Body of pancreas (tissue), 4 donors: ENCODE data around the gene MYO1E. TPM values are rescaled to one million over a fixed set of nuclear protein-coding genes. Genes with fewer than 3 reads are reported as not detected.
"Not testable (repeated sequence)": the region's sequence is repeated elsewhere in the genome, so short reads cannot be mapped to it uniquely, and the experiment has no call there.

ENCODE experiments used
- ATAC-seq: fragments of 150-250 bp; one replicate; pipeline ENCODE4 v1.9.1; 2016
- DNase-seq, 4 donors: peaks; one replicate each; pipeline ENCODE4 v3.0.0-alpha.2; 2019
- H3K27ac ChIP-seq, 4 donors: fragments of 200-600 bp; sonication (generic); 1 replicate in 3 of 4; 2 replicates in 1 of 4; pipeline versions ENCODE4 v1.5.1 to v1.6.1; 2016 to 2019; ENCODE audit warnings: mild to moderate bottlenecking in 1 of 4, mixed read lengths in 1 of 4, moderate library complexity in 1 of 4
- H3K27me3 ChIP-seq, 2 donors: fragments of 200-600 bp; sonication (generic); one replicate each; pipeline ENCODE4 v1.6.0; 2016; ENCODE audit warnings: mild to moderate bottlenecking in 1 of 2
- H3K36me3 ChIP-seq, 2 donors: fragments of 200-600 bp; sonication (generic); replicated peaks in 1 of 2; 2 replicates each; pipeline ENCODE4 v1.5.1; 2016; ENCODE audit warnings: low read depth in 2 of 2; ENCODE audit not compliant: insufficient read depth in 1 of 2
- H3K4me1 ChIP-seq: fragments of 200-600 bp; sonication (generic); one replicate; pipeline ENCODE4 v1.6.0; 2016
- H3K4me3 ChIP-seq, 2 donors: fragments of 200-600 bp; sonication (generic); 1 replicate in 1 of 2; 2 replicates in 1 of 2; pipeline ENCODE4 v1.5.1; 2016 to 2019
- H3K9me3 ChIP-seq, 3 donors: fragments of 200-600 bp; sonication (generic); 1 replicate in 2 of 3; 2 replicates in 1 of 3; pipeline ENCODE4 v1.5.1; 2016
- CTCF ChIP-seq, 7 experiments: fragments of 450-650 bp in 4 of 7; fragments of 200-600 bp in 3 of 7; sonication (generic) in 3 of 7; IDR thresholded peaks; one replicate each; pipeline ENCODE4 v1.5.1; 2016 to 2019; ENCODE audit warnings: antibody characterized with exemption in 7 of 7
- POLR2A ChIP-seq, 3 donors: fragments of 450-650 bp; IDR thresholded peaks; one replicate each; pipeline ENCODE4 v1.6.1; 2016; ENCODE audit warnings: antibody characterized with exemption in 3 of 3, mild to moderate bottlenecking in 2 of 3
- WGBS, 2 donors: methylation state at CpG; one replicate each; pipeline ENCODE4 v1.1.5; 2017; 5-methylcytosine and 5-hydroxymethylcytosine counted together
- intact Hi-C: fragments of 100-400 bp; cut with DNase I; formaldehyde crosslinking; loops from one replicate; pipeline ENCODE4 v1.15.1; 2023
- total RNA-seq, 2 donors: library from RNA; depleted of rRNA; stranded (reverse); fragments of >200 nt; gene quantifications; one replicate each; pipeline ENCODE4 v1.1.0, GENCODE V29; 2016

The MYO1E gene
- total RNA-seq, 2 donors from 2014 or later = 14.0 to 48.5 TPM

- H3K4me1 ChIP-seq = peaks cover 11% of the 10 kb centered on the region
- no peaks in the 10 kb centered on the region for H3K36me3 ChIP-seq
- H3K9me3 ChIP-seq = no peaks in the 10 kb centered on the region
- no peaks in the 10 kb centered on the region for H3K27me3 ChIP-seq
- no peak for DNase-seq
- TF ChIP-seq CTCF (IDR thresholded peaks at IDR 0.05) = no peak
- TF ChIP-seq POLR2A (IDR thresholded peaks at IDR 0.05) = no peak
- intact Hi-C loops = no loop called here
- no peak overlapping the region for H3K27ac ChIP-seq
- no peak for ATAC-seq
- H3K4me3 ChIP-seq = no peak overlapping the region
Observed at GRCh38 chr15:59345326-59345725, 27.3 kb downstream of the MYO1E start.

DNA sequence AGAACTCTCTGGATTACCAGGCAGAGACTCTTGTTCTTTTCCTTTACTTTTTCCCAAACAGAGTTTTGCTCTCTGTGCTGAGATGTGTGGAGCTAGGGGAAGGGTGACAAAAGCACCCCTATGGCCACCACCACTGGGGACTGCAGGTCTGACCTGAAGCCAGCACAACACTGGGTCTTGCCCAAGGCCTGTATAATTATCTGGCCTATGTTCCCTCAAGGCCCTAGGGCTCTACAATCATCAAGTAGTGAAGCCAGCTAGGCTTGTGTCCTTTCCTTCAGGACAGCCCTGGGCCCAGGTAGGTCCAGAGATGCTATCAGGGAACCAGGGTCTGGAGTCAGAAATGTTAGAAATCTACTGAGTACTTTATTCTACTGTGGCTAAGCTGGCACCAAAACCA, 28.4 kb downstream of the MYO1E start:
- DNase-seq (no peak), ATAC-seq (no peak)
- Histone ChIP-seq H3K27ac (no peak overlapping the region), H3K9me3 (no peaks in the 10 kb centered on the region), H3K4me1 (peaks cover 5% of the 10 kb centered on the region), H3K27me3 (no peaks in the 10 kb centered on the region), H3K36me3 (no peaks in the 10 kb centered on the region), H3K4me3 (no peak overlapping the region)
- TF ChIP-seq POLR2A (IDR thresholded peaks at IDR 0.05) (no peak), CTCF (IDR thresholded peaks at IDR 0.05) (no peak)
- intact Hi-C loops = no loop called here

GRCh38 chr15:59340325-59340724, 32.3 kb downstream of the MYO1E start:
- peaks cover 4% of the 10 kb centered on the region for H3K4me1 ChIP-seq
- no peak overlapping the region for H3K27ac ChIP-seq
- H3K9me3 ChIP-seq = no peaks in the 10 kb centered on the region
- TF ChIP-seq POLR2A (IDR thresholded peaks at IDR 0.05) = no peak
- TF ChIP-seq CTCF (IDR thresholded peaks at IDR 0.05) = no peak
- no peak for DNase-seq
- no peak overlapping the region for H3K4me3 ChIP-seq
- WGBS, 2 donors = 76 to 80% methylated on average over 5 of the region's 5 CpGs
- no peaks in the 10 kb centered on the region for H3K36me3 ChIP-seq
- intact Hi-C loops = no loop called here
- no peak for ATAC-seq
- H3K27me3 ChIP-seq = no peaks in the 10 kb centered on the region

GRCh38 chr15:59339252-59339672, 33.4 kb downstream of the MYO1E start:
- H3K4me1 ChIP-seq = no peaks in the 10 kb centered on the region
- H3K9me3 ChIP-seq = no peaks in the 10 kb centered on the region
- ATAC-seq = no peak
- DNase-seq = no peak
- no peak overlapping the region for H3K27ac ChIP-seq
- TF ChIP-seq CTCF (IDR thresholded peaks at IDR 0.05) (no peak), POLR2A (IDR thresholded peaks at IDR 0.05) (no peak)
- H3K4me3 ChIP-seq = no peak overlapping the region
- H3K27me3 ChIP-seq = no peaks in the 10 kb centered on the region
- H3K36me3 ChIP-seq = no peaks in the 10 kb centered on the region
- WGBS, 2 donors = 78 to 82% methylated on average over 3 of the region's 3 CpGs
- intact Hi-C loops = no loop called here

GRCh38 chr15:59338414-59338813, 34.3 kb downstream of the MYO1E start:
- no peak for ATAC-seq
- Histone ChIP-seq H3K27me3 (no peaks in the 10 kb centered on the region), H3K36me3 (no peaks in the 10 kb centered on the region), H3K9me3 (no peaks in the 10 kb centered on the region), H3K27ac (no peak overlapping the region), H3K4me3 (no peak overlapping the region), H3K4me1 (no peaks in the 10 kb centered on the region)
- no peak for DNase-seq
- WGBS, 2 donors = 93 to 100% methylated on average over 1 of the region's 1 CpG
- no peak for TF ChIP-seq CTCF (IDR thresholded peaks at IDR 0.05)
- TF ChIP-seq POLR2A (IDR thresholded peaks at IDR 0.05) = no peak
- intact Hi-C loops = no loop called here

DNA sequence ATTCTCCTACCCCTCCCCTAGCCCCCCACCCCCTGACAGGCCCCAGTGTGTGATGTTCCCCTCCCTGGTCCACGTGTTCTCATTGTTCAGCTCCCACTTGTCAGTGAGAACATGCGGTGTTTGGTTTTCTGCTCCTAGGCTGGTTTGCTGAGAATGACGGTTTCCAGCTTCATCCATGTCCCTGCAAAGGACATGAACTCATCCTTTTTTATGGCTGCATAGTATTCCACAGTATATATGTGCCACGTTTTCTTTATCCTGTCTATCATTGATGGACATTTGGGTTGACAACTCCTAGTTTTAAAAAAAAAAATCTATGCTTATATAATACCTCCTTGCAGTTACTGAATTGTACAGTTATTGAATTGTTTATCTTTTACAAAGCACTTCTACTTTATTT, 35.9 kb downstream of the MYO1E start:
- H3K4me1 ChIP-seq, H3K36me3 ChIP-seq, H3K27ac ChIP-seq, H3K27me3 ChIP-seq, DNase-seq, intact Hi-C loops, H3K4me3 ChIP-seq, ATAC-seq, H3K9me3 ChIP-seq: not testable (repeated sequence)
- 93 to 98% methylated on average over 4 of the region's 4 CpGs for WGBS, 2 donors
